Activated T-helper 9 cell treated with anti-CD3 and anti-CD28 coated beads, Interleukin-2, amount 50 U/mL, for 16 hours (primary cell): ENCODE data around the gene S100A16.
"Not testable (repeated sequence)": the region's sequence is repeated elsewhere in the genome, so short reads cannot be mapped to it uniquely, and the experiment has no call there.

Experiments used
- DNase-seq: peaks from one replicate; pipeline ENCODE4 v3.0.0-alpha.2; 2020; ENCODE audit warnings: low read depth

The S100A16 gene

DNA sequence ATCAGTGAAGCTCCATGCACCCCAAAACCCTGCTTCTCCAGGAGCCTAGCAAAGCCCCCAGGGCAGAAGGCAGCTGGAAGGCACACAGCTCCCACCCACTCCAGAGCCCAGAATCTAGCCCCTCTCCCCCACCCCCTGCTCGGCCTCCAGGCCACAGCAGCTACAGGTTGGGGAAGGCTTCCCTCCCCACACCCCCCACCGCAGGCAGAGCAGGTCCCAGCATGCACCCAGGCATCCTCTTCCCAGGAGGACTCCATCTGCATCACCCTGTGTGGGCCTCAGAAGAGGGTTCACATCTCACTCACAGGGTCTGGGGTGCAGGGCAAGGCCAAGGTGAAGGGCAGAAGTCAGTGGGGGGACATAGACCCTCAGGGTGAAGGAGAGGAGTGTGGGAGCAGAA, 2.5 kb upstream of the S100A16 start:
- DNase-seq: no peak

DNA sequence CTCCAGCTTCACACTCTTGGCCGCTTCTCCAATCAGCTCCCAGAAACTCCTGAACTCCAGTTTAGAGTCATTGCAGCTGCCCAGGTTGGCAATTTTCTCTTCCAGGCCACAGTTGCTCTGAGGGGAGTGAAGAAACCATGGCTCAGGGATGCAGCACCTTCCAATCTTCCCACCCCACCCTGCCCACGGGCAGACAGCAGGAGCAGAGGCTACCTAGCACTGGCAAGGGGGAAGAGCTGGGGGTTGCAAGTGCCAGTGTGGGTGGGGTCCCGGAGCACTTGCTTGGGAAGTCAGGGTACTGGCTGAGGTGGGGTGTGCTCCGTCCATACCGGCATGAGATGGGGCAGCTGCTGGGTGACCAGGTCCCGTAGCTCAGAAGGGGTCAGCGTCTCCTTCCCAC, 2.0 kb upstream of the S100A16 start:
- DNase-seq: no peak

DNA sequence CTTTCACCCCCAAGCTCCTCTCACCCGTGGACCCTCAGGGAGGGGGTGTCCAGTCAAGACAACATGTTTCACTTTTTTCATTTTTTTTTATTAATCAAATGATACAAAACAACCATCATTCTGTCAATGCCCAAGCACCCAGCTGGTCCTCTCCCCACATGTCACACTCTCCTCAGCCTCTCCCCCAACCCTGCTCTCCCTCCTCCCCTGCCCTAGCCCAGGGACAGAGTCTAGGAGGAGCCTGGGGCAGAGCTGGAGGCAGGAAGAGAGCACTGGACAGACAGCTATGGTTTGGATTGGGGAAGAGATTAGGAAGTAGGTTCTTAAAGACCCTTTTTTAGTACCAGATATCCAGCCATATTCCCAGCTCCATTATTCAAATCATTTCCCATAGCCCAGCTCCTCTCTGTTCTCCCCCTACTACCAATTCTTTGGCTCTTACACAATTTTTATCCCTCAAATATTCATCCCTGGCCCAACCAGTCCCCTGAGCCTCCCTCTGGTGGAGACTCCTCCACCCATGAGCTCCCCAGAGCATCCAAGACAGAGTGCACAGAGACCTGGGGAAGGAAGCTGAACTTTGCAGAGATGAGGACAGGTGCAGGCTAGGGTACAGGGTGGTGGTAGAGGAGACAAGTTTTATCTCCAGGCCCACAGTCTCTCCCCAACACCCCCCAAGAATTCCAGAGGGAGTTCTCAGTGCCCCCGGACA, 1.4 kb upstream of the S100A16 start:
- DNase-seq: no peak

DNA sequence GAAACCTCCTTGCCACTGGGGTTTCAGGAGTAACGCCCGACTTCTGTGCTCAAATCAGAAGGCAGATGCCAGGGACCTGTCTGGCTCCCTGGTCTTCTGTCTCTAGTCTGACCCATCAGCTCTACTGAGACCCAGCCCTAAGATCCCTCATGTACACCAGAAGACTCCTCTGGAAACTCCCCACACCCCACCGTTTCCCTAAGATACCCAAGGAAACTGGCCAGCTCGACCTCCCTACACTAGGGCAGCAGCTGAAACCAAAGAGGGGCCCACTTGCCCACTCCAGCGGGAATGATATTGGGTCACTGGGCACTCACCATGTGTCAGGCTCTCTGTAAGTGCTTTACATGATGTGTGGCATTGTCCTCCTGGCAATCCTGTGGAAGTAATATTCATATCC, 469 bp upstream of the S100A16 start:
- no peak for DNase-seq

DNA sequence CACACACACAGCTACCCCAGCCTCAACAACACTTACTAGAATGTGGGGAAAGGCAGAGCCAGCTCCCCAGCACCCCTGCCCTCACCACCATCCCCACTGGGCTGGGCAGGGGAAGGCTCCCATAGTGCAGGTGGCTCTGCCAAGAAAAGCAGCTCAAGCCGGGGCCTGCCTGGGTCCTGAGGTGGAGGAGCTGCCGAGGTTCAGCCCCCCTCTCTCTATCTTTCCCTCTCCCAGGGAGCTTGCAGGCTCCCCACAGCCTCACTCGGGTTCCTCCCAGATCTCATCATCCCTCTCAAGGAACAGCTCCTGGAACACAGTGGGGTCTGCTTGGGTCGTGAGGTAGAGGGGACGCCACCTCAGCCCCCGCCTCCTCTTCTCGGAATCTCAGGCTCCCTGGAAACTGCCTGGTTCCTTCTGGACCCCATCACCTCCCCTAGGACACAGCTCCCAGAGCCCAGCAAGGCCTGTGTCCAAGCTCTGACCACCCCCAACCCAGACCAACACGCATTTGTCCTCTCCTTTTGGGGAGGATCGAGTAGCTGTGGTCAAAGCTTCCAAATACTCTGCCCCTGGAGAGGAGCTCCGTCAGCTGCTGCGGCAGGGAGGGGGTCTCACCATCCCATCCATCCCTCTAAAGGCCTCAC, 704 bp downstream of the S100A16 start:
- no peak for DNase-seq

DNA sequence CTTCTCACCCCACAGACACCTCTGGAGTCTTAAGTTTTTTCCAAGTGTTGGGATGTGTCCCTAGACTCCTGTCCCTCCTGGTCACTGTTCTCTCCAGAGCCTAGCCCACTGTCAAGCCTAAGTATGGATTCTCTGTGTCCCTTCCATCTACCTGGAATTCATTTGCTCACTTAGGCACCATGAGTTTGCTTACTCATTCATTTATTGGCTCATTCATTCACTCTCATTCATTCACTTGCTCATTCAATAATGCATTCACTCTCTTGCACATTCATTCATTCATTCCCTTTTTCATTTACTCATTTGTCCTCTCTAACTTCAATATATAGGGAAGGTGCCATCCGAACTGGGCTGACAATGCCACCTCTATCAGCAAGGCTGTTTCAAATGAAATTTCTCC, 1.6 kb downstream of the S100A16 start:
- DNase-seq: no peak

DNA sequence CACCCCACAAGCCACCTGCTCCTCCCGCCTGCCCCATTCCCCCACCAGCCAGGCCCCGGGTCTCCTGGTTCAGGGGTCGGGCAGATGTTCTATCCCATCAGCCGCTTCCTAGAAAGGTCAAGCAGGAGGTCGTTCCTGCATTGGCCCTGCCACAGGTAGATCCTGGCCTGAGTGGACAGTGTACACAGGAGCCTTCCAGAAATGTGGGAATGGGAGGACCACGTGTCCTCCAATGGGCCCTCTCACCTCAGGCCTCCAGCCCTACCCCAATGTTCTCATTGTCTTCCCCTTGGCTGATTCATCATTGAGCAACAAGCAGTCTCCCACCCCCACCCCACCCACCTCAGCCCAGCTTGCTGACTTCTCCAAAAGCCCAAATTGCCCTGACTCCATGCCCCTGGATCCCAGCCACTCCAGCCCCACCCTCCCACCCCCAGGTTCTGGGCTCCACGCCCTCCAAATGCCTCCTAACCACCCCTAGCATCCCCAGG, 2.1 kb downstream of the S100A16 start:
- no peak for DNase-seq

DNA sequence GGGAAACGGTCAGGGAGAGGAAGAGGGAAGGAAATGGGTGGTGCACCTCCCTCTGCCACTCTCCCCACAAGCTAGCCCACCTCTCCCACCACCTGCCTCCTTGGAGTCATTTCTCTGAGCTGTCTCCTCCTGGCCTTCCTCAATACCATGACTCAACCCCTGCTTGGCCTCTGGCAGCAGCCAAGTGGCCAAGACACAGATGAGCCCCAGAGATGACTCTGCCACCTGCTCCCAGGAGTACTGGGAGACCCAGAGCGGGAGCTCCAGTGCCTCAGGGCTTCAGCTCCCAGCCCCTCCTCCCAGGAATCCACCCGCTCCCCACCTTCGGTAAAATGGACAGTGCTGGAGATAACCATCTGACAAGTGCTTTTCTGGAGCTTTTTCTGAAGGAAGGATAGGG, 2.6 kb downstream of the S100A16 start:
- DNase-seq: no peak

DNA sequence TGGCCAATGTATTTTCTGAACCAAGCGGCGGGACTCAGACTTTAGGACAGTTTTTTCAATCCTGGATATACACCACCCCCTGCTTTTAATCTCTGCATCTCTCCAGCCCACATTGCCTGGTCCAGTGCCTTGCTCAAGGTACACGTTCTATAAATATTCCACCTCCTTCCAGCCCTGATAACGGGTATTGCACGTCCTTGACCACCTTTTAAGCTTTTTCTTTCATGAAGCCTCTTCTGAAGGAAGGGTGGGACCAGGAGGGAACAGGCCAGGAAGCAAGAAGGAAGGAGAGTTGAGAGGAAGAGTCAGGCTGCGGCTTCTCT, 3.4 kb downstream of the S100A16 start:
- DNase-seq: no peak

DNA sequence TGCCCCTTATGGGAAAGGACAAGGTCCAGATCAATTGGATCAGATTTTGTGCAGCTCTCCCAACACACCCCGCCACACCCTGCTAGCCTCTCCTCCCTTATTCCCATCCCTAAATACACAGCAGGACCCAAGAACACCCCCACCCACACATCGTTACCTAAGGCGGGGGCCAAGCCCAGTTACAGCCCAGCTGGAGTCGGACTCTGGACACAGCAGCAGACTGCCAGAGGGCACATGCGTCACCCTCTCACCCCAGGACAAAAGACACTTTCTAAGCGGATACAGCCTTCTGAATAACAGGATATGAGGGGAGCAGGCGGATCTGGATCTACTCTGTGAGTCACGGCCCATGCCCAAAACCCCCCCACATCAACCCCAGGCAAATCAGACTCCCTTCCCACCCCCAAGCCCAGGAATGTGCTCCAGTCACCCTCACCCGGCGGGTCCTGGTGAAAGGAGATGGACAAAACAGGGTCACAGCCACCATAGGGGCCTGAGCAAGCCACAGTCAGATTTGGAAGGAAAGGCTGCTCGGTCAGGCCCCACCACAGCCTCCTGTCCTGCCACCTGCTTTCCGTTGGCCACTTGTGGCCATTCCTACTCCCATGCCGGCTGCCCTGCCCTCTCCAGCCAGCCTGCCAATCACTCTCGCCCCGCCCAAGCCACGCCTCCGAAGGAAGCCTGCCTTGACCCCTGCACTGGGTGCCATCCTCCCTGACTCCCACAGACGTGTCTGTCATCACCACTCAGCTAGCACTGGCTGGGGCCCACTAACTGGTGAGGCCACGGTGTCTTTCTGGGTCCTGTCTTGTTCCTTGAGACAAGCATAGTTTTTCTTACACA, 4.0 kb downstream of the S100A16 start:
- DNase-seq: no peak

DNA sequence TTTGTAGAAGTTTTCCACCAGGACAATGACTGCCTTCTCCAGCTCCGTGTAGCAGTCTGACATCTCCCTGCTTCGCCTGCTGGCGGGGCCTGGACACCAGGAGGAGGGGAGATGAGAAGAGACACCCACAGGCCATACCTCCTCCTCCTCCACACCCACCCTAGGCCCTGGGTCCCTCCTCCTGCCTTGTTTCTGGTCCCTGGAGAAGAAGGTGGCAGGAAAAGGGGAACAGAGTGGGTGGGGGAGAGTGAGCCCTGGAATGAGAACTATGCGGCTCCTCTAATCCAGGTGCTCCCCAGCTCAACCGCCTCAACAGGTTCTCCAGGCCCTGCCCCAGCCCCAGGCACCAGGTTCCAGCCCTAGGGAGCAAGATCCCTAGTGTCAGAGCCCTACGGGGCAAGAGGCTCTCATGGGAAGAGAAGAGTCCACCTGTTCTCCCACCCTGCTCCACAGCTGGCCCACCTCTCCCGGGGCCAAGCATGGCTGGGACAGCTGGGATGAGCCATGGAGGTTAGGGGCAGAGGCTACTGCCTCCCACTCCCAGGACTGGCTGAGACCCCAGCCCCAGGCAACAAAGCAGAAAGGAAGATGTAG, 4.8 kb downstream of the S100A16 start:
- DNase-seq: no peak

DNA sequence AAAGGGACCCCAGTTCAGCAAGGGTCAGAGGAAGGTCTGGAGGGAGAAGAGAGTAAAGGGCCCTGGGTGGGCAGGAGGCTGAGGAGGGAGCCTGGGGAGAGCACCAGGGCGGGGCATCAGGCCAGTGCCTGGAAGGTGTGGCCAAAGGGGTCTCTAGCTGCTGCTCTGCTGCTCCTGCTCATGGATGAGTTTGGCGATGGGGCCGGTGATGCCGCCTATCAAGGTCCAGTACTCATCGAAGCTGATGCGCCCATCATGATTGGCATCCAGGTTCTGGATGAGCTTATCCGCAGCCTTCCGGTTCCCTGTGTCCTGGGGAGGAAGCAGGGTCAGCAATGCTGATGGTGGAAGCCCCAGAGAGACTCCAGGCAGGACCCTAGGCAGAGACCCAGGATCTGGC, 5.6 kb downstream of the S100A16 start:
- DNase-seq: no peak

DNA sequence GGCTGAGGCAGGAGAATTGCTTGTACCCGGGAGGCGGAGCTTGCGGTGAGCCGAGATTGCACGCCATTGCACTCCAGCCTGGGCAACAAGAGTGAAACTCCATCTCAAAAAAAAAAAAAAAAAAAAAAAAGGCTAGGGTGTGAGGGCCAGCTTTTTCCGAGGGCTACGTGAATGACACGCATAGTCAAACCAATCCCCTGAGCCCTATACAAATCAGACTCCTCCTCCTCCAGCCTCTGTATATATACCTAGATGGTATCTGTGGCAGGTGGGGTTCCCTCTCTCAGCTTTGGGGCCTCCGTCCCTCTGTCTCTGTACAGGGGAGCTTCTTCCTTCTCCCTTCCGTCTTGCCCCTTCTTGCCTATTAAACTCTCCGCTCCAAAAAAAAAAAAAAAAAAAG, 6.7 kb downstream of the S100A16 start:
- DNase-seq: no peak

DNA sequence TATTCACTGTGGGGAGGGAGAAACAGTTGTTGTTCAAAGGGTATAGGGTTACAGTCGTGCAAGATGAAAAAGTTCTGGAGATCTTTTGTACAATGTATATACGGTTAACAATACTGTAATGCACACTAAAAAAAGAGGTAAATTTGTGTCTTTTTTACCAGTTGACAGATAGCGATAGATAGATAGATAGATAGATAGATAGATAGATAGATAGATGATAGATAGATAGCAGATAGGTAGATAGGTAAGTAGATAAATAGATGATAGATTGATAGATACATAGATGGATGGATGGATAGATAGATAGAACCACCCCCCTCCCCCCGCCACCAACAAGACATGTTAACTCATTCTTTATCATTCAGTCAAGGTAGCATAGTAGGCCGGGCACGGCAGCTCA, 10.2 kb downstream of the S100A16 start:
- DNase-seq: no peak

DNA sequence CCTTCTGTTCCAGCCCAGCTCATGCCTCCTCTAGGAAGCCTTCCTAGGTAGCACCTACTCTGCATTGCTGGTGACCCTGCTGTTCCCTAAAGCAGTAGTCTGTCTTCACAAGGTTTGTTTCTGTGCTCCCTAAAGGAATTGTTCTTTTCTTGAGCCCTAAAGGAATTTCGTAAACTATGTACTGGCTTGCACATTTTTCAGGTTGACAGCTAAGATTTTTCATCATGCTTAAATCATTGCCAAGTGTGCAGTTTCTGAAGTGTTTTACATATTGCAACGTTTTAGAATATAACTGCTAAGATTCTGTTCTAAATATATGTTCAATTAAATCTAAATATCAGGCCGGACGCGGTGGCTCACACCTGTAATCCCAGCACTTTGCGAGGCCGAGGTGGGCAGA, 13.1 kb downstream of the S100A16 start:
- no peak for DNase-seq

DNA sequence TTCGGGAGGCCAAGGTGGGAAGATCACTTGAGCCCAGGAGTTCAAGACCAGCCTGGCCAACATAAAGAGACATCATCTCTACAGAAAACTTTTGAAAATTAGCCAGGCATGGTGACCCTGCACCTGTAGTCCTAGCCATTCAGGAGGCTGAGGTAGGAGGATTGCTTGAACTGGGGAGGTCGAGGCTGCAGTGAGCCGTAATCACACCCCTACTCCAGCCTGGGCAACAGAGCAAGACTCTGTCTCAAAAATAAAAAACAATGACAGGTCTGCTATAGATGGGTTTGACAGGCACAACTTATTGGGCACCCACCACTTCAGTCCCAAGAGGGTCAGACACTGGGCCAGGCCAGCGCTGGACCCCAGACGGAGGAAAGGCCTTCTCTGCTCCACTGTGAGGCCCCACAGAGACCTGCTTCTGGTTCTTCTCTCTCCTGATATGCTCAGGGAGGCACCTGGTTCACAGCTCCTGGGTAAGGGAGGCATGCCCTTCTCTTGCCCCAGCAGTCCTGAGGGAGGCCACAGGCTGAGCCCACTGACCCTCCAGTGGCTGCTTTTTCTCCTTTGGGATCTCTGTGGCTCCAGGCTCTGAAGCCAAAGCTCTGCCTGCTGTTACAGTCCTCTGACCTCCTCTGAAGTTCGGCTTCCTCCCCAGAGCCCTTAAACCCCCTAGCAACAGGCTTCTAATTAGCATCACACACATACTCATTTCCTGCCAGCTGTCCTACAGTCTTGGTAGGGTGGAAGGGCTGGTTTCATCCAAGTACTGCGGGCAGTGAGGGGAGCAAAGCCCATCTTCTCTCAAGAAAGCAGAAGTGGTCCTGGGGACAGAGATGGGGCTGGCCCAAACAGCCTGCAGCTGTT, 14.4 kb downstream of the S100A16 start:
- DNase-seq: no peak

DNA sequence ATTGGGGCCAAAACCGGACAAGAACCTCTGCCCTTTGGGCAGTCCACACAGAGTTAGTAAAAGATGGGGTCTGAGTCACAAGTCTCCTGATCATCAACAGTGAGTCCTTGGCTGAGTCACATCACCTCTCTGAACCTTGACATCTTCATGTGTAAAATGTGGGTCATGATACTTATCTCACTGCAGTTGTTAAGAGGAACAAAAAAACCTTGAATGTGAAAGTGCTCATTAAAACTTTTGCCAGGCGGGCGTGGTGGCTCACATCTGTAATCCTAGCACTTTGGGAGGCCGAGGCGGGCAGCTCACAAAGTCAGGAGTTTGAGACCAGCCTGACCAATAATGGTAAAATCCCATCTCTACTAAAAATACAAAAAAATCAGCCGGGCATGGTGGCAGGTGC, 15.7 kb downstream of the S100A16 start:
- no peak for DNase-seq

DNA sequence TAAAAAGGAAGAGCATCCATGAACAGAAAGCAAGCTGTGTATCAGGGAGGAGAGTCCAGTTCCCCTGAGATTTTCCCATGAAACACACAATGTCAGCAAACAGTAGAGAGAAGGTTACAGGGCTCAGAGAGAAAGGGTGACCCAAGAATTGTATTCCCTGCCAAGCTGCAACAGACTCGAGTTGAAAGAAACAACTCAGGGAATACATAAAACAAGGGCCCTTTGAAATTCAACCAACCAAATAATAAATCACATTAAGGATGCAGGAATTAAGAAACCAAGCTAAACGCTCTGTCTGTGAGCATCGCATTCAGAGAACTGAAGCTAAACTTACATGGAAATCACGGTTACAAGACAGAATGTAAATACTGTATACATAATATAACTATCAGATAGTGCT, 20.2 kb downstream of the S100A16 start:
- DNase-seq: no peak

DNA sequence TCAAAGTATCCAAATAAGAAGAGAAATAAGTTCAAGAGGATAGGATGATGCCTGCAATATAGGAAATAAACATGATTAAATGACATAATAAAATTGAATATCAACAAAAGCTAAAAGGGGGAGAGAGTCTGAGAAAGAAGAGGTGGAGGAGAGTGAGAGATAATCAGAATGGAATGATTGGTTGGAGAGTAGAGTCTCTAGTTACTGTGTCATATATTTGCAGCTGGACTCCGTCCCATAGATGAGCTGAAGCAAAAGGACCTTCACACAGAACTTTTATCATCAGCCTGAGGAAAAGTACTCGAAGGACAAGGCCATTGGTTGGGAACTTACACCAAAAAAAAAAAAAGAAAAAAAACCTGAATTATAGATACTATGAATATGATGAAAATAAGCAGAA, 24.5 kb downstream of the S100A16 start:
- DNase-seq: no peak

DNA sequence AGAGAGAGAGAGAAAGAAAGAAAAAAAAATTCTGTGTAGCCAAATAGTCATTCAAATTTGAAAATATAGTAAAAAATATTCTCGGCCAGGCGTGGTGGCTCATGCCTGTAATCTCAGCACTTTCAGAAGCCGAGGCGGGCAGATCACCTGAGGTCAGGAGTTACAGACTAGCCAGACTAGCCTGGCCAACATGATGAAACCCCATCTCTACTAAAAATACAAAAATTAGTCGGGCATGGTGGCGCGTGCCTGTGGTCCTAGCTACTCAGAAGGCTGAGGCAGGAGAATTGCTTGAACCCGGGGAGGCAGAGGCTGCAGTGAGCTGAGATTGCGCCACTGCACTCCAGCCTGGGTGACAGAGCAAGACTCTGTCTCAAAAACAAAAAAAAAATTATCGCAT, 24.9 kb downstream of the S100A16 start:
- not testable (repeated sequence) for DNase-seq

DNA sequence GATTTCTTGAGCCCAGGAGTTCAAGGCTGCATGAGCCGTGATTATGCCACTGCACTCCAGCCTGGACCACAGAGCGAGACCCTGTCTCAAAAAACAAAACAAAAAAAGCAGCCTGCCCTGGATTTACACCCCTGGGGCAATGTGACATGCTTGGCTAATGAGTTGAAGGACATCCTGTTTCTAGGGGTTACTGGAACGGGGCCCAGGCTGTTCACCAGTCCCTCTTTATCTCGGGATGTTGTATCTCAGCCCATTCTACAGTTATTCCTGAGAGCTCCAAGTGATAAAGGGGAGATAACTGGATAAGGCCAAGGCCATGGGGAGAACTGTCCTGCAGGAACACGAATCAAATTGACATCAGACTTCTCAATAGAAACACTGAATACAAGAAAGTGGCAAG, 25.6 kb downstream of the S100A16 start:
- DNase-seq: no peak

DNA sequence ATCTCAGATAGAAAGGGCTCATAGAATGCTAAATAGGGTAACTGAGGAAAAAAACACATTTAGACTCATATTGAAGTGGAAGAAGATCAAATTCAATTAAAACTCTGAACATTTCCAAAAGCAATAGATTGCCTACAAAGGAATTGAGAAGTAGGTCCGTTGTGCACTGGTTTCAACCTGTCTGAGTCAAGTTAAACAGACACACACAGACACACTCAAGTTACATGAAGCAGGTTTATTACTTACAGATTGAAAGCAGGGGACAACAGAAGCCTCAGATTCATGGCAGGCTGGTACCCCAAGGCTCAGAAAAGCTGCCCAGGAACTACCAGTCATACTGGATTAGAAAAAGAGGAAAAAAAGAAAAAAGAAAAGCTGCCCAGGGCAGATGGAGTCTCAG, 26.6 kb downstream of the S100A16 start:
- DNase-seq: no peak
